Uterus (tissue), 2 donors: Measurements from ENCODE around the gene B3GALNT2.

Experiments
- POLR2A ChIP-seq, 2 donors: fragments of 450-650 bp; IDR thresholded peaks; one replicate each; pipeline ENCODE4 v1.6.1; 2016; ENCODE audit warnings: antibody characterized with exemption in 2 of 2, mild to moderate bottlenecking in 1 of 2, moderate library complexity in 1 of 2
- TF ChIP-seq, protein P1 (sequence below), 4 experiments: fragments of 200-600 bp in 2 of 4; fragments of 450-650 bp in 2 of 4; sonication (generic) in 2 of 4; IDR thresholded peaks; one replicate each; pipeline ENCODE4 v1.5.1; 2016 to 2019; ENCODE audit warnings: antibody characterized with exemption in 4 of 4, mild to moderate bottlenecking in 2 of 4, moderate library complexity in 1 of 4

DNA sequence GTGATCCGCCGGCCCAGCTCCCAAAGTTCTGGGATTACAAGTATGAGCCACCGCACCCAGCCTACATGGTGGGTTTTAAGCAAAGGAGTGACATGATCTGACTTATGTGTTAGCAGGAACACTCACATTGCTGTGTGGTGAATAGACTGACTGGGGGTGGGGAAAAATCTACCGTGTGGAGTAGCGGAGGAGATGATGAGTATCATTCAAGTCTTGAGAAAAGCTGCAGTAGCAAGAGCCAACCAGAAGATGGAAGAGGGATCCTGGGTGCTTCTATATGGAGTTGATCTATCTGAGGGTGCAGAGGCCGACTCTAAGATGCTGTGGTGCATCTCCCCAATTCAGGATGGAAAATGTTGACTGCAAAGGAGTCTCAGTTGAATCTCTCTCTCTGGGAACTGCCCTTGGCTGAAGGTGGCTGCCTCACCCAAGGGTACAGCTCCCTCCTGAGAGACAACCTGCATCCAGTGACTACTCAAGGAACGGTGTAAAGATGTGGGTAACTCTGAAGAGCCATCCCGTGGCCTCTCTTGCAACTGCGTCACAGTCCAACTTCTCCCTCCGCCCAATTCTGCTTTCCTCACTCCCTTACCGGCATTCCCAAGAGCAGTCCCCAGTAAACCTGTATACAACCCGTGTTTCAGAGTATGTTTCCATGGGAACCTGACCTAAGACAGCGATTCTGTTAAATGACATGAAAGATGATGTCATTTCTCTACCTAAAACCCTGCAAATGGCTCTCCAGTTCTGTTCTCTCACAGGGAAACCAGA is 7.4 kb upstream of the B3GALNT2 start:
- TF ChIP-seq, protein P1, sequence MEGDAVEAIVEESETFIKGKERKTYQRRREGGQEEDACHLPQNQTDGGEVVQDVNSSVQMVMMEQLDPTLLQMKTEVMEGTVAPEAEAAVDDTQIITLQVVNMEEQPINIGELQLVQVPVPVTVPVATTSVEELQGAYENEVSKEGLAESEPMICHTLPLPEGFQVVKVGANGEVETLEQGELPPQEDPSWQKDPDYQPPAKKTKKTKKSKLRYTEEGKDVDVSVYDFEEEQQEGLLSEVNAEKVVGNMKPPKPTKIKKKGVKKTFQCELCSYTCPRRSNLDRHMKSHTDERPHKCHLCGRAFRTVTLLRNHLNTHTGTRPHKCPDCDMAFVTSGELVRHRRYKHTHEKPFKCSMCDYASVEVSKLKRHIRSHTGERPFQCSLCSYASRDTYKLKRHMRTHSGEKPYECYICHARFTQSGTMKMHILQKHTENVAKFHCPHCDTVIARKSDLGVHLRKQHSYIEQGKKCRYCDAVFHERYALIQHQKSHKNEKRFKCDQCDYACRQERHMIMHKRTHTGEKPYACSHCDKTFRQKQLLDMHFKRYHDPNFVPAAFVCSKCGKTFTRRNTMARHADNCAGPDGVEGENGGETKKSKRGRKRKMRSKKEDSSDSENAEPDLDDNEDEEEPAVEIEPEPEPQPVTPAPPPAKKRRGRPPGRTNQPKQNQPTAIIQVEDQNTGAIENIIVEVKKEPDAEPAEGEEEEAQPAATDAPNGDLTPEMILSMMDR (IDR thresholded peaks at IDR 0.05): no peak
- no peak for TF ChIP-seq POLR2A (IDR thresholded peaks at IDR 0.05)
